HG02981 (cell line): ENCODE data around the gene NCDN.

Source experiments
- ATAC-seq: cut with Tn5 transposase; IDR thresholded peaks from one replicate; pipeline ENCODE4 v1.9.1; 2021; ENCODE audit warnings: mild to moderate bottlenecking, moderate library complexity; ENCODE audit not compliant: unreplicated experiment

NCDN gene

DNA sequence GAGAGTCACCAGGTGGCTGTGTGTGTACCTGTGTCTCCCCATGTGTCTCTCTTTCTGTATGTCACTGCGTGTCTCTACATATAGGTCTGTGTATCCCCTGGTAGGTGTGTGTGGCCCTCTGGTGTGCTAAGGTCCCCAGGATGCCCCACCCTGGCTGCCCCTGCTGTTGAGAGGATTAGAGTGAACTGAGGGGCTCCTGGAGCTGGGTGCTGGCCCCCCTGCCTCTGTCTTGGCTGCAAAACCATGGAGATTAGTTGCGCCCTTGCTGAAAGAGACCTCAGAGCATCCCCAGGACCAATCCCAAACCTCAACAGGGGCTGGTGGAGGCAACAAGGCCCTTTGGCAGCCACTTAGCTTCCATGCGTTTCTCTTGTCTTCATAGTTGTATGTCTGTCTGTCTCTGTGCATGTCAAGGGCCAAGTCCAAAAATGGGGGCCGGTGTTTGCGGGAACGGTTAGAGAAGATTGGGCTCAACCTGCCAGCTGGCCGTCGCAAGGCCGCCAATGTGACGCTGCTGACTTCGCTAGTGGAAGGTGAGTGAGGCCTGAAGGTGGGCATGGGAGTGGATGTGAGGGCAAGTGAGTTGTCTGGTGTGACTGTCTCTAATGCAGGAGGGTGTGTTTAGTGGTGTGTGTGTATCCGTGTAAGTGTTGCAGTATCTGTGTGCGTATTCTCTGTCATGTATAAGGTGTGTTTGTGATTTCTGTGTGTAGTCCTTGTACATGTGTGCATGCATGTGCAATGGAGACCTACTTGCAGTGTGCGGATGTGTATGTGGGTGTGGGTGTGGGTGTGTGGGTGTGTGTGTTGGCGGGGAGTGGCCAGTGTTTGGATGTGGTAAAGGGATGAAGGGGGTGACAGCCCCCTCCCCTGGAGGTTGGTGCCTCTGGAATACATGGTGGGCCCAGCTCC is 32.2 kb downstream of the NCDN start:
- ATAC-seq = no peak

DNA sequence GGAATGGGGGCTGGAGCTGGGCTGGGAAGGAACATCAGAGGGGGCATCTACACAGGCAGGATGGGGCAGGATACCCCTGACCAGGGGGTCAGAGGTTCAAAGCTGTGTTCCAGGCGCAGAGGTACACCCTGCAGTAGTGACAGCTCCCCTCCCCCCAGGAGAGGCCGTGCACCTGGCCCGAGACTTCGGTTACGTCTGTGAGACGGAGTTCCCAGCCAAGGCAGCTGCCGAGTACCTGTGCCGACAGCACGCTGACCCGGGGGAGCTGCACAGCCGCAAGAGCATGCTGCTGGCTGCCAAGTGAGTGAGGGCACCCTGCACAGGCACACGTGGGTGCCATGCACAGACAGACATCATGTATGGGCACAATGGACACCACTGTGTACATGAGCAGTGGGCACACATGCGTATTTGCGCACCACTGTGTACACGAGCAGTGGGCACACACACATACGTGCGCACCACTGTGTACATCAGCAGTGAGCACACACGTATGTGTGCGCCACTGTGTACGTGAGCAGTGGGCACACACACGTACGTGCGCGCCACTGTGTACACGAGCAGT is 33.0 kb downstream of the NCDN start:
- no peak for ATAC-seq

DNA sequence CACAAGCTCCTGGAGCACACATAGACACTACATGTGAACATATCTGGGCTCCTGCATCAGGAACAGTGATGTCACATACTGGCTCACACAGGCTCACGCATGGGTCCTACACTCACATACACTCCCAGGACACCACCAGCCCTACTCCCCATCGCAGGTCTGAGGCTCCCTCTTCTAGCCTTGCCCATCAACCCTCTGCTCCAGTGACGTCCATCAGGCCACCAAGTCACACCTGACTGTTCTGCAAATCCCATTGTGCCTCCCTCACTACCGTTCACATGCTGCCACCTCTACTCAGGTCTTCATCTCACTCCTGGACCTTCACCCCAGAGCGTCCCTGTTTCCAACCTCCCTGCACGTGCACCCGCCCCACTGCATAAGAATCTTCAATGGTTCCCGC is 33.6 kb downstream of the NCDN start:
- ATAC-seq = no peak

DNA sequence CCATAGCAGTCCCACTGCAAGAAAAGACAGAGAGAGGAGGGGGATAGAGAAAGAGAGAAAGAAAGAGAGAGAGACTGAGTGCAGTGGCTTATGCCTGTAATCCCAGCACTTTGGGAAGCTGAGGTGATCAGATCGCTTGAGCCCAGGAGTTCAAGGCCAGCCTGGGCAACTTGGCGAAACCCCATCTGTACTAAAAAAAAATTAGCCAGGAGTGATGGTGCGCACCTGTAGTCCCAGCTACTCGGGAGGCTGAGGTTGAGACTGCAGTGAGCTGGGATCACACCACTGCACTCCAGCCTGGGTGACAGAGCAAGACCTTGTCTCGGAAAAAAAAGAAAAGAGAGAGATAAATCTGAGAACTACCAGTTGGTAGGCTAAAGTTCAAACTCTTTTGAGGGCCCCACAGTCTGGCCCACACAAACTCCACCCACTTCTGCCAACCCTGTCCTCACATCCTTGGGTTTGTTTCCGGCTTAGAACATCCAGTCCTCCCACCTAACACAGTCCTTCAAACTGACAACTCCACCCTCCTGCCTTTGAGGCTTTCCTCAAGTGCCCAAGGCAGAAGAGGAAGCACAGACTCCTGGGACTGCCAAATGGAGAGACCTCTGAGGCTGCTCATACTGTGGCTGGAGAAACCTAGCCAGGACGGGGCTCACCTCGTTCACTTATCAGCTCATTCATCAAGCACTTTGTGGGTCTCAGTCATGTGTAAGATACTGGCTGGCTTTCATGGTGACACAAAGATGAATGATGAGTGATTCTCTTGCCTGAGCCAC is 35.6 kb downstream of the NCDN start:
- ATAC-seq = no peak

DNA sequence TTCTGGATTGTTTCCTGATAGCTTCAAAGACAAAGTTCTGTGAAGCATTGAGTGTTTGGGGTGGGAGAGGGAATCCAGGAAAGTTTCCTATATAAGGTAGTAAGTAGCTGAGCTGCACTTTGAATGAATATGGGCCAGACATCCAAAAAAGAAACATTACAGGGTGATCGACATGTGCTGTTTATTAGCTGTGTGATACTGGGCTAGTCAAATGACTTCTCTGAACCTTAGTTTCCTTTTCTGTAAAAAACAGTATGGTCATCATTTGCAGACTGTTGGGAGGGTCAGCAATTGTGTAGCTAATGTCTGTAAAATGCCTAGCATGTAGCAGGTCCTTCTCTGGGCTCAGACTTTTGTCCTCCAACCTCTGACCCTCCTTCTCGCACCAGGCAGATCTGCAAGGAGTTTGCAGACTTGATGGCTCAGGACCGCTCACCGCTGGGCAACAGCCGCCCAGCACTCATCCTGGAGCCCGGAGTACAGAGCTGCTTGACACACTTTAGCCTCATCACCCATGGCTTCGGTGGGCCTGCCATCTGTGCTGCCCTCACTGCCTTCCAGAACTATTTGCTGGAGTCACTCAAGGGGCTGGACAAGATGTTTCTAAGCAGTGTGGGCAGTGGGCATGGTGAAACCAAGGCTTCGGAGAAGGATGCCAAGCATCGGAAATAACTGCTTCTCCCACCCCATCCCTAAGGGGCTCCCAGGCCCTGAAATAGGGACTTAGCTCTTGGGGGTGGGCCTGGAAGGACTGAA is 36.6 kb downstream of the NCDN start:
- ATAC-seq = no peak

DNA sequence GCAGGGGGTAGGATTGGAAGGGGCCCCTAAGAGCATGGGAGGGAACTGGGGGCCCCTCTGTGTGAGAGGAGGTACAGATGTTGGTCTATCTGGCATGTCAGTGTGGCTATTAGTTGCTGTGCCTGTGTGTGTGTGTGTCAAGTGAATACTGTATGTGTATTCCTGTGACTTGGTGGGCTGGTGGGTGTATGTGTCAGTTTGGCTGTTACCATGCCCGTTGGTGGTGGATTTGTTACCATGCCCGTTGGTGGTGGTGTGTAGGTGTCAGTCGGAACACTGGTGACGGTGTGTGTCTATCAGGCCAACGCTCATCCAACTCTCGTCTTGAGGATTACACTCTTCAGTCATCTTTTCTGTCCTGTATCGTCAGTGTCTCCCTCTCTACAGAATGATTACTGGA is 38.1 kb downstream of the NCDN start:
- no peak for ATAC-seq

DNA sequence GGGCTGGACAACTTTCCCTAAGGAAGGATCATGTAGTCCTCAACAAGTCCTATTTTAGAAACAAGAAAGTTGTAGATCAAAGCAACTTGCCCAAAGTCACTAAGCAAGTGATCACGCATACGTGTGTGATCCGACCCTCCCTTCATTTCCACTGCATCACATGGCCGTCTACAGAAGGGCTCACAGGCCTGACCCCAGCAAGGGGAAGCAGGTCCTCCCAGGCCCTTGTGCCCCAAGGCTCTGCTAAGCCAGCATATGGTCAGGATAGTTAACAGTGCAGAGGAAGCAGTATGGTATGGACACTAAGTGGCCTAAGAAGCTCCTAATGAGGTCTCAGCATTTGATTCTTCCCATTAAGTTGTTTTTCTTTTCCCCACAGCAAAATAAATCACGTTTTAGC is 40.3 kb downstream of the NCDN start:
- no peak for ATAC-seq

DNA sequence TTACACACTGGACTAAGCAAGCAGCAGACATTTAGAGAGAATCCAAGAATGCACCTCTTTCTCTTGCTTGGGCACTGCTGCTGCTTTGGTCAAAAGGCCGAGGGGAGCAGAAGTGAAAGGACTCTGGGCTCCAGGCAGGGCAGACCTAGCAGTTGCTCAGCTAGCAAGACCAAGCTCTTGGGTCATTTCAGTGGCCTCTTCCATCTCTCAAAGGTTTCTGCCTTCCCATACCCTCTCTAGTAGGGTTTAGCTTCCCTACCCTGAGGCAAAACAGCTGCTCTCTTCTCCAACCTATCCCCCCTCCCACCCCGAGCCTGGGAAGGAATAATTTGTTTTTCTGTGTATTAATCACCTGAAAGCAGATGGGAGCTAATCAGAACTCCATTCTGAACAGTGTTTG is 41.3 kb downstream of the NCDN start:
- ATAC-seq = no peak

DNA sequence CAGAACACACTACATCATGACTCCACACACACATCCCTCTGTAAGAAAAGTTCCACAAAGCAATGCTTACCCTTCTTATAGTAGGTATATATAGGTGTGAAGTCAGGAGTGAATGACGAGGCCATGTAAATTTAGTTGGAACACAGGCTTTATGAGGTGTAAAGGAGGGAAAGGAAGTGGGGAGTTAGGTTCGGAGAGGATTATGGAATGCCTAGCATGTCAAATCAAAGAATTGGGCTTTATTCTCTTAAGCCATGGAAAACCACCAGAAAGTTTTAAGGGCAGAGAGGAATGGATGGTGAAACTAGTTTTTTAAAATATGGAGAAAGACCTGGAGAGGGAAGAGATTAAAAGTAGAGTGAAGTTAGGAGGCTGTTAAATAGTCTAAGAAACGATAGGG is 41.8 kb downstream of the NCDN start:
- no peak for ATAC-seq

DNA sequence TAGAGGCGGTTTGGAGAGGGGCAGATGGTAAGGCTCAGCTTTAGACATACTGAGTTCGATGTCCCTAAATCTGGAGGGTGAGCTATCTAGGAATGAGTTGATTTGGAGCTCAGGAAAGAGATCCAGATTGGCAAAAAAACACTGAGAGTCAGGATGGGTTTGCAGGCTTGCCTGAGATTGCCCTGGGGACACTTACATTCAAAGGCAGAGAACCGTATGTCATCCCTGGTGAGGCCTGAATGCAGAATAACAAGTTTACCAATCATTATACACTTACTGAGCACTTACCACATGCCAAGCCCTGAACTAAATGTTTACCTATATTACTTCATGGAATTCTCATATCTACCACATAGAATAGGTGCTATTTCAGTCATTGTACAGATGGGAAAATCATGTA is 43.0 kb downstream of the NCDN start:
- ATAC-seq = no peak

DNA sequence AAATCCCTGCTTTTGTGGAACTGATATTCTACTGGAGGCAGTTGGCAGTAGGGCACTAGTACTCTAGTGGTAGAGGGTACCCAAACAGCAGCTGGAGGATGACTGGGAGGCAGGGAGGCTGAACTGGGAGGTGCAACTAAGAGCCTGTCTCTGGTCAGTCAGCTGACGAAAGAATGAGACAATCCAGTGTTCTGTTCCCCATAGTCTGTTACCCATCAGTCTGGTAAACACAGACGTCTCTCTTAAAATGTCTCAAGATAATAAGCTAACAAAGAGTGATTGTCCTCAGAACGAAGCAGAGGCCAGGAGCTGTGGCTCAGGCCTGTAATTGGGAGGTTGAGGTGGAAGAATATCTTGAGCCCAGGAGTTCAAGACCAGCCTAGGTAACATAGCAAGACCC is 45.9 kb downstream of the NCDN start:
- ATAC-seq = no peak

DNA sequence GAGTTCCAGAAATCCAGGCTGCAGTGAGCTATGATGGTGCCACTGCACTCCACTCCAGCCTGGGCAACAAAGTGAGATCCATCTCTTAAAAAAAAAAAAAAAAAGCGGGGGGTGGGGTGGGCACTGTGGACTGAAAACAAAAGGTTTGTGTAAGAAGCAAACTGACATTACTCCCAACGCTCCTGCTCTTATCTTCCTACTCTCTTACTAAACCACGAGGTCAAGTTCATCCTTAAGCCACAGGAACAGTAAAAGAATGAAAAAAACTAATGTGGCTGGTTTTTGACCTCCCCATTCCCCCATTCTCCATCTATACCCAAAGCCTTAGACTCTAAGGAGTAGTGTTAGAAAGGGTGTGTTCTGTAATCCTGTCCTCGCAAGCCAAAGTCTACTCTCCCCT is 46.3 kb downstream of the NCDN start:
- ATAC-seq = no peak

DNA sequence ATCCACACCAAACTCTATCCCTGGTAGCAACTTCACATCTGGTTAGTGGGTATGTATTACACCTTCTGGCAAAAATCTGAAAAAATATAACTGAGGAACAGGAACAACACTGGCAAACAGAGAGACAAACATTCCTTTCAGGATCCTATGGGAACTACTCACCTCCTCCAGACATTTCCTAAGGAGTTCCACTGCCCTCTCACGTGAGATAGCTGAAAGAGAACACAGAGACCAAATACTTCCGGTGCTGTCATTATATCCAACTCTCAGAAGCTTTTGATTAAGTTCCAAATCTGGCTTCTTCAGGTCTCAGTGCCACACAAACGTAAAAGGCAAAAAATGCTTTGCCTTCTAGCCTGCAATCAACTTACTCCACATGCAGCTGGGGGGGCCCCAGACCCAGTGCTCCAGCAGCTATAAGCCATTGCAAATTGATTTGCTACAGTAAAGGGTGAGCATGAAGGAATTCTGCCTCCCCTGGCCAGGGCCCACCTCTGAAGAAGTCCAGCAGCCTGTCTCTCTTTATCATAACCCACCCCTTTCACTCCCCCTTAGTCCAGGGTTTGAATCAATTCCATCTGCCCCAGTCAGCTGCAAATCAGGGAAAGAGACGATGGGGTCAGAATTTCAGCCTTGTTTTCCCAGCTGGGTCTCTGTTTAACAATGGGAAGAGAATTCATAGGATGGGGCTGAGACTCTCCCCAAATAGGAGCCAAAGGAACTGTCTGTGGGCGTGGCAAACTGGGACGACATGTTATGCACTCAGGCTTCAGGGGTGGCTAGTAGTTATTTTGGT is 47.7 kb downstream of the NCDN start:
- no peak for ATAC-seq

DNA sequence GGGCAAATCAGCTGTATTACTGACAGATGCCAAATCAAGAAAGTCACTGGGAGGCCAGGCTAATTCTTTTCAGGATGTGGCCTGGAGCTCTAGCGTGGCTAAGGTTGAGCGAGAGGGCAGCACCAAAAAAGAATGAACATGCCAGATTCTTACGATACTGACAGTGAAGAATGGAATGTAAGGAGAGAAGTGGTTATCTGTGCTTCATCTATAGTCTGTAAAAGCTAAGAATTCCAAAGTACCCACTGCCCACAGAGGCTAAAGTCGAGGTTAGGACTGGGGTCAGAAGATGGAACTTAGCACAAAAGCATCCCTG is 48.2 kb downstream of the NCDN start:
- no peak for ATAC-seq

DNA sequence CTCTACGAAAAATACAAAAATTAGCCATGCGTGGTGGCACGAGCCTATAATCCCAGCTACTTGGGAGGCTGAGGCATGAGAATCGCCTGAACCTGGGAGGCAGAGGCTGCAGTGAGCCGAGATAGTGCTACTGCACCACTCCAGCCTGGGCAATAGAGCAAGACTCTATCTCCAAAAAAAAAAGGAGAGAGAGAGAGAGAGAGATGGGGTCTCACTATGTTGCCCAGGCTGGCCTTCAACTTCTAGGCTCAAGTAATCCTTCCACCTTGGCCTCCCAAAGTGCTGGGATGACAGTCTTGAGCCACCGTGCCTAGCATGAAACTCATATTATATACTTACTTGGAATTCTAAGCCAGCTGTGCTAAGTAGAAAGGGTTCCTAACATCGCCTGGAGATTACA is 54.1 kb downstream of the NCDN start:
- no peak for ATAC-seq

DNA sequence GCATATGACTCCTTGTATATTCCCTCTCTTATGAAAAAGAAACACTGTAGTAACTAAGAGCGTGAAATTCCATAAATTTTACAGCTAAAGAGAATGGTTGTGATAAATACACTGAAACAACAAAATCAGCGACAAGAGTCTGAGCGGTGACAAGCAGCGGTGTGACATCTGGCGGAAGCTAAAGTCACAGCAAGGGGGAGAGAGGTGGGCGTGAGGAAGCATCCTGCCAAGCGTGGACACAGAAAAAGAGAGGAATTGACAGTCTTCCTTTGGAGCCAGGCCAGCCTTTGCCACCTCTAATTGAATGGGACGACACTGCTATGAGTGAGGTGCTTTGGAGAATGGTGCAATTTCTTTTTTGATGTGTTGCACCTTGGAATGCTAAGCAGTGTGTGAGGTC is 57.8 kb downstream of the NCDN start:
- no peak for ATAC-seq
